ENCODE results near the gene MMRN2. TPM values are rescaled to one million over a fixed set of nuclear protein-coding genes. Genes with fewer than 3 reads are reported as not detected.
"Not testable (repeated sequence)": the region's sequence is repeated elsewhere in the genome, so short reads cannot be mapped to it uniquely, and the experiment has no call there.

The MMRN2 gene
- total and polyA plus RNA-seq, 12 donors, result 9.5 to 44.2 (median 28.4) TPM

- Histone ChIP-seq H3K36me3 (replicated peaks in 1 of 2) (no peaks in the 10 kb centered on the region), H3K27me3 (no peaks in the 10 kb centered on the region), H3K4me1 (replicated peaks in 1 of 2) (peaks cover 13 to 14% of the 10 kb centered on the region in 2 donors), H3K4me3 (no peak overlapping the region), H3K27ac (no peak overlapping the region), H3K9me3 (replicated peaks in 1 of 3) (no peaks in the 10 kb centered on the region)
- intact Hi-C loops (cut with DNase I), result no loop called here
- no peak for TF ChIP-seq POLR2A (IDR thresholded peaks at IDR 0.05)
- TF ChIP-seq CTCF (IDR thresholded peaks at IDR 0.05), result no peak
- 78 to 93% (median 84%) methylated on average over 5 of the region's 5 CpGs for WGBS, 4 donors
- DNase-seq, result no peak
Observed at GRCh38 chr10:86981716-86982115, 24.3 kb upstream of the MMRN2 start.

- H3K27ac ChIP-seq, result peak overlapping the region in 1 of 5 donors; percentile 75
- DNase-seq; H3K27me3 ChIP-seq; intact Hi-C loops (cut with DNase I); H3K4me3 ChIP-seq; H3K36me3 ChIP-seq (replicated peaks in 1 of 2); H3K9me3 ChIP-seq (replicated peaks in 1 of 3): not testable (repeated sequence)
- peaks cover 13 to 14% of the 10 kb centered on the region in 2 donors for H3K4me1 ChIP-seq (replicated peaks in 1 of 2)
- WGBS, 4 donors, result 77 to 89% (median 84%) methylated on average over 6 of the region's 6 CpGs
Observed at GRCh38 chr10:86981020-86981419, 23.6 kb upstream of the MMRN2 start.

- TF ChIP-seq CTCF (IDR thresholded peaks at IDR 0.05) (no peak), POLR2A (IDR thresholded peaks at IDR 0.05) (peak in 1 of 2 donors; percentile 39)
- Histone ChIP-seq H3K9me3 (replicated peaks in 1 of 3) (no peaks in the 10 kb centered on the region), H3K36me3 (replicated peaks in 1 of 2) (no peaks in the 10 kb centered on the region), H3K27ac (peak overlapping the region in 4 of 5 donors; percentile 38 to 75 (median 66)), H3K4me1 (replicated peaks in 1 of 2) (peaks cover 13 to 14% of the 10 kb centered on the region in 2 donors), H3K4me3 (no peak overlapping the region), H3K27me3 (no peaks in the 10 kb centered on the region)
- peak; percentile 54 to 73 (median 61) for DNase-seq
- intact Hi-C loops (cut with DNase I), result no loop called here
- WGBS, 4 donors, result 8 to 17% (median 13%) methylated on average over 3 of the region's 3 CpGs
Observed at GRCh38 chr10:86979977-86980448, 22.6 kb upstream of the MMRN2 start.

GRCh38 chr10:86979296-86979818 lies 21.9 kb upstream of the MMRN2 start:
- 68 to 97% (median 76%) methylated on average over 4 of the region's 4 CpGs for WGBS, 4 donors
- TF ChIP-seq CTCF (IDR thresholded peaks at IDR 0.05) (no peak), POLR2A (IDR thresholded peaks at IDR 0.05) (no peak)
- no peaks in the 10 kb centered on the region for H3K9me3 ChIP-seq (replicated peaks in 1 of 3)
- intact Hi-C loops (cut with DNase I), result no loop called here
- no peak overlapping the region for H3K4me3 ChIP-seq
- peak in 1 of 7 donors; percentile 2 for DNase-seq
- peaks cover 13 to 14% of the 10 kb centered on the region in 2 donors for H3K4me1 ChIP-seq (replicated peaks in 1 of 2)
- peak overlapping the region in 2 of 5 donors; percentile 63 to 75 for H3K27ac ChIP-seq
- H3K36me3 ChIP-seq (replicated peaks in 1 of 2), result no peaks in the 10 kb centered on the region
- no peaks in the 10 kb centered on the region for H3K27me3 ChIP-seq

GRCh38 chr10:86978457-86978856 lies 21.0 kb upstream of the MMRN2 start:
- H3K27me3 ChIP-seq; intact Hi-C loops (cut with DNase I); H3K9me3 ChIP-seq (replicated peaks in 1 of 3); H3K4me3 ChIP-seq; H3K36me3 ChIP-seq (replicated peaks in 1 of 2): not testable (repeated sequence)
- 66 to 82% (median 77%) methylated on average over 3 of the region's 3 CpGs for WGBS, 4 donors
- H3K27ac ChIP-seq, result peak overlapping the region in 2 of 5 donors; percentile 30 to 43
- H3K4me1 ChIP-seq (replicated peaks in 1 of 2), result peaks cover 13 to 14% of the 10 kb centered on the region in 2 donors
- peak in 1 of 7 donors; percentile 4 for DNase-seq
